HFFc6 (cell line): ENCODE measurements around the gene PTGER3. TPM values are rescaled to one million over a fixed set of nuclear protein-coding genes. Genes with fewer than 3 reads are reported as not detected.

Experiments
- DNase-seq: peaks from one replicate; pipeline ENCODE4 v3.0.0-alpha.2; 2018
- H3K27ac Mint-ChIP-seq: 2 replicates; pipeline ENCODE4 v1.8.0; 2020; ENCODE audit warnings: mild to moderate bottlenecking, mixed read lengths
- H3K27me3 Mint-ChIP-seq: 2 replicates; pipeline ENCODE4 v1.8.0; 2021; ENCODE audit warnings: mild to moderate bottlenecking, moderate library complexity, mixed read lengths; ENCODE audit not compliant: insufficient read depth
- H3K36me3 Mint-ChIP-seq: 2 replicates; pipeline ENCODE4 v1.8.0; 2021; ENCODE audit warnings: low read depth, mixed read lengths
- H3K4me1 Mint-ChIP-seq: 2 replicates; pipeline ENCODE4 v1.8.0; 2020; ENCODE audit warnings: low read depth, mixed read lengths
- H3K4me3 Mint-ChIP-seq: 2 replicates; pipeline ENCODE4 v1.8.0; 2020; ENCODE audit warnings: mild to moderate bottlenecking, moderate library complexity, mixed read lengths
- H3K9me3 Mint-ChIP-seq: 2 replicates; pipeline ENCODE4 v1.8.0; 2020; ENCODE audit warnings: mild to moderate bottlenecking, mixed read lengths
- CTCF ChIP-seq: fragments of 200-600 bp; sonication (generic); IDR thresholded peaks from 2 replicates; pipeline ENCODE4 v1.5.0; 2021; ENCODE audit warnings: antibody characterized with exemption, mild to moderate bottlenecking
- total RNA-seq, 6 experiments: library from RNA; stranded (reverse); fragmentation: NEBNext Ultra II Directional; extraction: Animal tissue kit (Norgen Biotek cat#: 25700); gene quantifications; 2 replicates in 1 of 6; 3 replicates in 5 of 6; pipeline ENCODE4 v1.2.3, GENCODE V29; 2021

The PTGER3 gene
- total RNA-seq, 6 experiments from 2014 or later = 0.40 to 2.1 (median 0.54) TPM

GRCh38 chr1:71002709-71003475 lies 44.7 kb downstream of the PTGER3 start:
- Mint-ChIP-seq H3K9me3 (no peaks in the 10 kb centered on the region), H3K36me3 (no peaks in the 10 kb centered on the region), H3K27me3 (no peaks in the 10 kb centered on the region; the same call in none of the 2 replicates), H3K4me1 (no peaks in the 10 kb centered on the region), H3K27ac (no peak overlapping the region), H3K4me3 (no peak overlapping the region)
- DNase-seq = no peak
- TF ChIP-seq CTCF = no peak

- DNase-seq = no peak
- no peaks in the 10 kb centered on the region for H3K9me3 Mint-ChIP-seq
Observed at GRCh38 chr1:71001624-71002023, 46.0 kb downstream of the PTGER3 start.

GRCh38 chr1:70997793-70998192 lies 49.8 kb downstream of the PTGER3 start:
- no peak for DNase-seq
- no peaks in the 10 kb centered on the region for H3K4me1 Mint-ChIP-seq
- peaks cover 4% of the 10 kb centered on the region for H3K27me3 Mint-ChIP-seq
- no peaks in the 10 kb centered on the region for H3K36me3 Mint-ChIP-seq
- no peak overlapping the region for H3K4me3 Mint-ChIP-seq
- H3K27ac Mint-ChIP-seq = no peak overlapping the region
- no peaks in the 10 kb centered on the region for H3K9me3 Mint-ChIP-seq
- no peak for TF ChIP-seq CTCF

More at GRCh38 chr1:71001624-71002023, 46.0 kb downstream of the PTGER3 start:
- no peaks in the 10 kb centered on the region for H3K36me3 Mint-ChIP-seq
- no peak overlapping the region for H3K4me3 Mint-ChIP-seq
- H3K4me1 Mint-ChIP-seq = no peaks in the 10 kb centered on the region
- TF ChIP-seq CTCF = no peak
- H3K27ac Mint-ChIP-seq = no peak overlapping the region
- no peaks in the 10 kb centered on the region; the same call in none of the 2 replicates for H3K27me3 Mint-ChIP-seq

- Mint-ChIP-seq H3K27ac (no peak overlapping the region), H3K4me3 (no peak overlapping the region), H3K36me3 (no peaks in the 10 kb centered on the region), H3K27me3 (peaks cover 4% of the 10 kb centered on the region), H3K9me3 (no peaks in the 10 kb centered on the region), H3K4me1 (no peaks in the 10 kb centered on the region)
- no peak for DNase-seq
- no peak for TF ChIP-seq CTCF
Observed at GRCh38 chr1:70994753-70995268, 52.8 kb downstream of the PTGER3 start.

- peaks cover 4% of the 10 kb centered on the region for H3K27me3 Mint-ChIP-seq
- no peak overlapping the region for H3K4me3 Mint-ChIP-seq
- no peak overlapping the region for H3K27ac Mint-ChIP-seq
- DNase-seq = no peak
- no peaks in the 10 kb centered on the region for H3K36me3 Mint-ChIP-seq
- no peaks in the 10 kb centered on the region for H3K4me1 Mint-ChIP-seq
- no peak for TF ChIP-seq CTCF
- H3K9me3 Mint-ChIP-seq = no peaks in the 10 kb centered on the region
Observed at GRCh38 chr1:70993798-70994197, 53.8 kb downstream of the PTGER3 start.
